HCT116 (cell line): ENCODE data around the gene EPB41L5.

Experiments used
- ATF3 ChIP-seq: IDR thresholded peaks from 2 replicates; pipeline ENCODE4 v1.6.1; 2012
- CTCF ChIP-seq, 3 experiments: fragments of 200-600 bp in 1 of 3; sonication (generic) in 1 of 3; IDR thresholded peaks in 2 of 3; conservative IDR thresholded peaks in 1 of 3; 2 replicates each; pipeline ENCODE4 v1.5.1; 2012 to 2017; ENCODE audit warnings: low read depth in 2 of 3, low read length in 2 of 3, antibody characterized with exemption in 1 of 3, borderline replicate concordance in 1 of 3, control low read depth in 1 of 3, mild to moderate bottlenecking in 1 of 3, mixed read lengths in 1 of 3, mixed run types in 1 of 3, moderate library complexity in 1 of 3; ENCODE audit not compliant: insufficient read depth in 1 of 3
- EZH2 ChIP-seq: fragments of 200-600 bp; sonication (generic); IDR thresholded peaks from 2 replicates; pipeline ENCODE4 v1.6.1; 2017; ENCODE audit warnings: antibody characterized with exemption, mixed run types
- FOSL1 ChIP-seq: IDR thresholded peaks from 2 replicates; pipeline ENCODE4 v1.6.1; 2012; ENCODE audit warnings: low read depth
- MAX ChIP-seq: IDR thresholded peaks from 2 replicates; pipeline ENCODE4 v1.6.1; 2012
- POLR2A ChIP-seq: IDR thresholded peaks from 2 replicates; pipeline ENCODE4 v1.7.0; 2011; ENCODE audit warnings: borderline replicate concordance; ENCODE audit not compliant: insufficient read depth, insufficient read length; ENCODE audit errors: extremely low read depth
- POLR2AphosphoS5 ChIP-seq: IDR thresholded peaks from 2 replicates; pipeline ENCODE4 v1.6.1; 2011; ENCODE audit warnings: mild to moderate bottlenecking, low read depth, low read length, moderate library complexity
- RAD21 ChIP-seq: IDR thresholded peaks from 2 replicates; pipeline ENCODE4 v1.6.1; 2012; ENCODE audit warnings: low read depth, mild to moderate bottlenecking
- REST ChIP-seq: IDR thresholded peaks from 2 replicates; pipeline ENCODE4 v1.6.1; 2012; ENCODE audit warnings: low read depth
- SP1 ChIP-seq: IDR thresholded peaks from 2 replicates; pipeline ENCODE4 v1.6.1; 2012; ENCODE audit warnings: low read depth

GRCh38 chr2:120161190-120161589 is 148.3 kb downstream of the EPB41L5 start:
- TF ChIP-seq SP1 (no peak), REST (no peak), CTCF (IDR thresholded peaks at IDR 0.05 in 2 of 3, conservative IDR thresholded peaks at IDR 0.05 in 1 of 3; ENCODE audit: borderline replicate concordance in 1 of 3, insufficient read depth in 1 of 3, low read depth in 2 of 3, low read length in 2 of 3) (no peak), POLR2A (no peak), EZH2 (no peak), POLR2AphosphoS5 (no peak), ATF3 (no peak), RAD21 (no peak), FOSL1 (no peak), MAX (no peak)
